Measurements from ENCODE around the gene PIP5K1C.

PIP5K1C gene, protein sequence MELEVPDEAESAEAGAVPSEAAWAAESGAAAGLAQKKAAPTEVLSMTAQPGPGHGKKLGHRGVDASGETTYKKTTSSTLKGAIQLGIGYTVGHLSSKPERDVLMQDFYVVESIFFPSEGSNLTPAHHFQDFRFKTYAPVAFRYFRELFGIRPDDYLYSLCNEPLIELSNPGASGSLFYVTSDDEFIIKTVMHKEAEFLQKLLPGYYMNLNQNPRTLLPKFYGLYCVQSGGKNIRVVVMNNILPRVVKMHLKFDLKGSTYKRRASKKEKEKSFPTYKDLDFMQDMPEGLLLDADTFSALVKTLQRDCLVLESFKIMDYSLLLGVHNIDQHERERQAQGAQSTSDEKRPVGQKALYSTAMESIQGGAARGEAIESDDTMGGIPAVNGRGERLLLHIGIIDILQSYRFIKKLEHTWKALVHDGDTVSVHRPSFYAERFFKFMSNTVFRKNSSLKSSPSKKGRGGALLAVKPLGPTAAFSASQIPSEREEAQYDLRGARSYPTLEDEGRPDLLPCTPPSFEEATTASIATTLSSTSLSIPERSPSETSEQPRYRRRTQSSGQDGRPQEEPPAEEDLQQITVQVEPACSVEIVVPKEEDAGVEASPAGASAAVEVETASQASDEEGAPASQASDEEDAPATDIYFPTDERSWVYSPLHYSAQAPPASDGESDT

GRCh38 chr19:3700242-3701032, at the start of gene PIP5K1C:
TSS of gene PIP5K1C (minus strand) at chr19:3700468. CDS start at chr19:3700390, 78 bp downstream.
- peak; percentile 32 to 37 for DNase-seq (ENCODE audit: low read depth in 2 of 2)

GRCh38 chr19:3748965-3749364, 48.7 kb upstream of the PIP5K1C start:
- no peak for DNase-seq (ENCODE audit: low read depth in 2 of 2)

DNA sequence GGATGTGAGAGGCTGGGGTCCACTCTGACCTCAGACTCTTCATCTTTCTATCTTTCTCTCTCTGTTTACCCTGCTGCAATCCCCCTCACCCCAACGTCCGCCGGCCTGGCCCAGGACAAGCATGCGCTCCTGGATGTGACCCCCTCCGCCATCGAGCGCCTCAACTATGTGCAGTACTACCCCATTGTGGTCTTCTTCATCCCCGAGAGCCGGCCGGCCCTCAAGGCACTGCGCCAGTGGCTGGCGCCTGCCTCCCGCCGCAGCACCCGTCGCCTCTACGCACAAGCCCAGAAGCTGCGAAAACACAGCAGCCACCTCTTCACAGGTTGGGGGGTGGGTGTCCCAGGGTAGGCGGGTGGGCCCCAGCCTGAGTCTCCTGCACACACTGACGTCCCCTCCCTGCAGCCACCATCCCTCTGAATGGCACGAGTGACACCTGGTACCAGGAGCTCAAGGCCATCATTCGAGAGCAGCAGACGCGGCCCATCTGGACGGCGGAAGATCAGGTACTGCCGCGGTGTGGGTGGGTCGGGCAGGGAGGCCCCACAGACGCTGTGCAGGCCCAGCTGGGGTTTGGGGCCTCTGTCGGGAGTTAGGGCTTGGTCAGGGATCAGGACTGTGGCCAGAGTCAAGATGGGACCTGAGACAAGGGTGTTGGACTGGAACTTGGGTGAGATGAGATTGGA, 46.2 kb upstream of the PIP5K1C start:
- no peak for DNase-seq (ENCODE audit: low read depth in 2 of 2)

GRCh38 chr19:3745363-3746045, 45.2 kb upstream of the PIP5K1C start:
- no peak for DNase-seq (ENCODE audit: low read depth in 2 of 2)

DNA sequence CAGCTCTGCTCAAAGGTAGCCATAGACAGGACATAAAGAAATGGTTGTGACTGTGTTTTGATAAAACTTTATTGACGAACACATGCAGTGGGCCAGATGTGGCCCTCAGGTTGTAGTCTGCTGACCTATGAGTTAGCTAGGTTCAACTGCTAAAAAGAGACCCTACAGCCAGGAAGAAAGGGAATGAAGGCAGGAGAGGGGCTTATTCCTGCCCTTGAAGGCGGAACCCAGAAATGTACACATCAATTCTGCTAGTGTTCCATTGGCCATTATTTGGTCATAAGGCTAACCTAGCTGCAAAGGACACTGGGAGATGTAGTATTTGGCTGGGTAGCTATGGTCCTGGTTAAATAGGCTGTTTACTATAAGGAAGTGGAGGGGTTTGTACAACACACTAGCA, 43.2 kb upstream of the PIP5K1C start:
- no peak for DNase-seq (ENCODE audit: low read depth in 2 of 2)

- DNase-seq (ENCODE audit: low read depth in 2 of 2): no peak
These were observed 40.2 kb upstream of the PIP5K1C start for GRCh38 chr19:3740431-3740830.

DNA sequence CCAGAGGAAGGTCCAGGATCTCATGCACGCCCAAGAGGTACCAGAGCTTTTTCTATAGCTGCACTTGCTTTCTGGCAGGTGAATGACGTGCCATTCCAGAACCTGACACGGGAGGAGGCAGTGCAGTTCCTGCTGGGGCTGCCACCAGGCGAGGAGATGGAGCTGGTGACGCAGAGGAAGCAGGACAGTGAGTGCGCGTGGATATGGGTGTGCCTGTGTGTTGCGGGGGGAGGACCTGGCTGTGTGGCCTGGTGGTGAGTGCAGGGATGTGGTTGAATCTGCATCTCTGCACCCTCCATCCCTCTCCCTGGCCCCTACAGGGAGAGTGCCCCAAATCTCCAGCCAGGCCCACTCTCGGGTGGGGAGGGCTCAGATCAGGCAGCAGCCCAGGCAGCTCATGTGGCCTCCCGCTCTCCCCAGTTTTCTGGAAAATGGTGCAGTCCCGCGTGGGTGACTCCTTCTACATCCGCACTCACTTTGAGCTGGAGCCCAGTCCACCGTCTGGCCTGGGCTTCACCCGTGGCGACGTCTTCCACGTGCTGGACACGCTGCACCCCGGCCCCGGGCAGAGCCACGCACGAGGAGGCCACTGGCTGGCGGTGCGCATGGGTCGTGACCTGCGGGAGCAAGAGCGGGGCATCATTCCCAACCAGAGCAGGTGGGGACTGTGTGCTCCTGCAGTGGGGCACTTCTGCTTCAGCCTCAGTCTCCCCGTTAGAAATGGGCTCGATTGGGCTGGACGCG, 38.4 kb upstream of the PIP5K1C start:
- no peak for DNase-seq (ENCODE audit: low read depth in 2 of 2)

DNA sequence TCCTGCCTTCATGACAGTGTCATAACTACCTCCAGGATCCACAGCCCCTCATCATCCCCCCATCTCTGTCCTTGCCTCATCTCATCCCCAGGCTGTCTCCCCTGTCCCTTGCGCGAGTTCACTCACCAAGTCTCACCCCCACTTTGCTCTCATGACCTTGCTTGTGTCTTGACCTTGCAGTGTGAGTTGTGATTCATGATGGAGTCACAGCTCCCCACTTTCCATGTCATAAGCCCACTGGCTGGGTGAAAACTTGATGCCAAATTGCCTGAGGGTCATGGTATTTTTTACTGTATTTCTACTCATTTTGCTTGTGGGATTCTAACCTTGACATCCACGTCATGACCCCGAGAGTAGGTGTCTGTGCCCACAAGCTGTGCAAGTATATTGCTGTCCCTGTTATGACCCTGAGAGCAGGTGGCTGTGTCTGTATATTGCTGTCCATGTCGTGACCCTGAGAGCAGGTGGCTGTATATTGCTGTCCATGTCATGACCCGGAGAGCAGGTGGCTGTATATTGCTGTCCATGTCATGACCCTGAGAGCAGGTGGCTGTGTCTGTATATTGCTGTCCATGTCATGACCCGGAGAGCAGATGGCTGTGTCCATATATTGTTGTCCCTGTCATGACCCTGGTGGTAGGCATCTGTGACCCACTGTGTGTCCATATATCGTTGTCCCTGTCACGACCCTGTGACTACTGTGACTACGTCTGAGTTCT, 37.4 kb upstream of the PIP5K1C start:
- DNase-seq (ENCODE audit: low read depth in 2 of 2): no peak

GRCh38 chr19:3736106-3736724, 35.9 kb upstream of the PIP5K1C start:
- no peak for DNase-seq (ENCODE audit: low read depth in 2 of 2)

DNA sequence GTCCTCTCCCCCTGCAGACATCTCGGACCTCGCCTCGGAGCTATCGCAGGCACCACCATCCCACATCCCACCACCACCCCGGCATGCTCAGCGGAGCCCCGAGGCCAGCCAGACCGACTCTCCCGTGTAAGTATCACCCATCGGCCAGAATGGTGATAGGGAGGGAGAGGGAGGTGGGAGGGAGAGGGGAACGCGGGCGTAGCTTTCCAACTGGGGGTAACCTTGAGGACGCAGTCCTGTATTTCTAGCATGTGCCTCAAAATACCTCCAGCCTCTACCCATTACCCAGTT, 34.0 kb upstream of the PIP5K1C start:
- no peak for DNase-seq (ENCODE audit: low read depth in 2 of 2)

- DNase-seq (ENCODE audit: low read depth in 2 of 2): no peak
These were observed 33.5 kb upstream of the PIP5K1C start for GRCh38 chr19:3733549-3734309.

DNA sequence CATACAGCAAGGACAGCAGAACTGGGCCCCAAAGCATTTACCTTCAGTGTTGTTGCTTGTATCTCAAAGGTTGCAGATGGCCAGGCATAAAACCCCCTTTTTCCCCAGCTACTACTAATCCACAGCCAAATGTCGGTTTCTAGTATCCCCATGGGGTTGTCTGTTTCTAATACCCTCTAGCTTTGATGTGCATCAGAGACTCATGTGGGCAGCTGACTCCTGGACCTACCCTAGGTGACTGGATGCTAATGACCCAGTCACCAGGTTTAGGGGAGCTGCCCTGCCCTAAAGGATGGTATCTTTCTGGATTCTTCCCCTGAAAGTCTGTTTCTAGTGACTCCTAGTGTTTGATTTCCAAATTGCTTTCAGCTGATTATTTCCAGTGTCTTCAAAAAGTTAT, 31.8 kb upstream of the PIP5K1C start:
- DNase-seq (ENCODE audit: low read depth in 2 of 2): no peak

DNA sequence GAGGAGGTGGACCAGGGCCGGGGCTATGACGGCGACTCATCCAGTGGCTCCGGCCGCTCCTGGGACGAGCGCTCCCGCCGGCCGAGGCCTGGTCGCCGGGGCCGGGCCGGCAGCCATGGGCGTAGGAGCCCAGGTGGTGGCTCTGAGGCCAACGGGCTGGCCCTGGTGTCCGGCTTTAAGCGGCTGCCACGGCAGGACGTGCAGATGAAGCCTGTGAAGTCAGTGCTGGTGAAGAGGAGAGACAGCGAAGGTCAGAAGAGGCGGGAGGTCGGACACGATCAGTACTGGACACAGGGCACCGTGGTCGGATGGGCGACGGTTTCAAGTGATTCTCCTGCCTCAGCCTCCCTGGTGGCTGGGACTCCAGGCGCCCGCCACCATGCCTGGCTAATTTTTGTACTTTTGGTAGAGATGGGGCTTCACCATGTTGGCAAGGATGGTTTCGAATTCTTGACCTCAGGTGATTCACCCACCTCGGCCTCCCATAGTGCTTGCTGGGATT, 30.2 kb upstream of the PIP5K1C start:
- no peak for DNase-seq (ENCODE audit: low read depth in 2 of 2)

- DNase-seq (ENCODE audit: low read depth in 2 of 2): no peak
These were observed 25.5 kb upstream of the PIP5K1C start for GRCh38 chr19:3725640-3726310.

GRCh38 chr19:3725121-3725520, 24.9 kb upstream of the PIP5K1C start:
- no peak for DNase-seq (ENCODE audit: low read depth in 2 of 2)

- no peak for DNase-seq (ENCODE audit: low read depth in 2 of 2)
These were observed 23.6 kb upstream of the PIP5K1C start for GRCh38 chr19:3723883-3724282.

- DNase-seq (ENCODE audit: low read depth in 2 of 2): no peak
These were observed 22.8 kb upstream of the PIP5K1C start for GRCh38 chr19:3723110-3723488.

DNA sequence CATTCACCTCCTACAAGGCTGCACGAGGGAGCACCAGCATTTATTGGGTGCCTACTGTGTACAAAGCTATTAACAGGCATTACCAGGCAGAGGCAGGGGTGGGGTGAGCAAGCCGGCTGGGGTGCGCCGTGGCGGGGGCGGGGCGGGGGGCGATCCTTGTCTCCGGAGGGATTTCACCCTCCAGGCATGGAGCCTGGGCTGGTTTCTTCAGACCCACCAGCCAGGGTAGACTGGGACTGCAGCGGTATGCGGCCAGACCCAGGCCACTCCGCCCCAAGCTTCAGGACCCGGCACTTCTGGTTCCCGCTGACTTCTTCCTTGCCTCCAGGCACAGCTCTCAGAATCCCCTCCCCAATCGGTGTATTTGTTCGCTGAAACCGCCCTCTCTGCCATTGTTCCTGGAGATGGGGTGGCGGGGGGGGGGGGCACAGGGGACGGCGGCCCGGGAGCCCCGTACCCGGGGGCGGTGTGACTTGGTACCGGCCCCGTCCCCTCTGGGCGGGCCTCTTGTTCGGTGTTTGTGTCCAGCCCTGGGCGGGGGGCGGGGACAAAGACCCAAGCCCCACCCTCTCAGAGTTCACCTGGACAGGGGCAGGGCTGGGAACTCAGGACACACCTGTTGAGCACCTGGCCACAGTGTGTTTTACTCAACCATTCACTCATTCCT, 22.3 kb upstream of the PIP5K1C start:
- no peak for DNase-seq (ENCODE audit: low read depth in 2 of 2)

All from fibroblast of skin of left biceps (primary cell).